NOMO-1 (cell line): ENCODE data around the gene OR8B12.
A peak's percentile ranks its signal among the peaks of the same experiment; 100 is the strongest.

ENCODE experiments used
- DNase-seq, 2 experiments: peaks; one replicate each; lab custom pipeline; 2025; ENCODE audit not compliant: unreplicated experiment in 2 of 2; lab: John Stamatoyannopoulos, UW

OR8B12 gene

GRCh38 chr11:124533626-124534025, 9.8 kb downstream of the OR8B12 start:
- DNase-seq, result no peak

- DNase-seq, result no peak
These were observed 23.0 kb downstream of the OR8B12 start for GRCh38 chr11:124520550-124520854.

- DNase-seq, result no peak
These were observed 23.5 kb downstream of the OR8B12 start for GRCh38 chr11:124519850-124520549.

- peak; percentile 36 to 61 for DNase-seq
These were observed 24.4 kb downstream of the OR8B12 start for GRCh38 chr11:124518989-124519451.

GRCh38 chr11:124517314-124517713, 26.1 kb downstream of the OR8B12 start:
- DNase-seq, result no peak

- peak; percentile 16 to 78 for DNase-seq
These were observed 28.8 kb downstream of the OR8B12 start for GRCh38 chr11:124514675-124515074.

- DNase-seq, result no peak
These were observed 29.3 kb downstream of the OR8B12 start for GRCh38 chr11:124514131-124514530.

- no peak for DNase-seq
These were observed 31.7 kb downstream of the OR8B12 start for GRCh38 chr11:124511745-124512144.

GRCh38 chr11:124510279-124510678, 33.2 kb downstream of the OR8B12 start:
- no peak for DNase-seq

- DNase-seq, result no peak
These were observed 43.7 kb downstream of the OR8B12 start for GRCh38 chr11:124499711-124500110.

- no peak for DNase-seq
These were observed 50.3 kb downstream of the OR8B12 start for GRCh38 chr11:124493016-124493655.
